Endothelial cell of umbilical vein (primary cell): ENCODE measurements around the gene TBC1D5. TPM values are rescaled to one million over a fixed set of nuclear protein-coding genes. Genes with fewer than 3 reads are reported as not detected.

Experiments used
- BruUV-seq: library from RNA; stranded (reverse); fragments of 400-500 nt; replicated peaks from 2 replicates; lab custom pipeline; 2021; lab: Mats Ljungman, UMichigan
- CTCF ChIA-PET: fragments of 300-600, 350-600 bp; sonication (Branson Sonifier 250); formaldehyde crosslinking; loops from one replicate; lab custom pipeline; 2021; ENCODE audit warnings: antibody characterized with exemption, inconsistent platforms; lab: Charles Lee
- POLR2A ChIA-PET: fragments of 300-600, 350-600 bp; sonication (Branson Sonifier 250); formaldehyde crosslinking; loops from one replicate; lab custom pipeline; 2021; ENCODE audit warnings: antibody characterized with exemption, inconsistent platforms; lab: Charles Lee
- DNase-seq: peaks from one replicate; pipeline ENCODE4 v3.0.0-alpha.2; 2011; ENCODE audit warnings: low read depth, low spot score
- FAIRE-seq: peaks from 2 replicates; lab custom pipeline; 2011; peaks lifted over from hg19 to GRCh38; lab: Jason Lieb, UNC
- H2AFZ ChIP-seq: 2 replicates; pipeline ENCODE4 v1.6.0; 2012; ENCODE audit warnings: low read depth, low read length, control low read depth, inconsistent platforms
- H3K27ac ChIP-seq: 2 replicates; pipeline ENCODE4 v1.5.1; 2011; ENCODE audit warnings: low read depth, mild to moderate bottlenecking, control low read depth, low read length, moderate library complexity; ENCODE audit not compliant: insufficient read depth
- H3K27me3 ChIP-seq, 2 experiments: 2 replicates each; pipeline versions ENCODE4 v1.6.0 to v1.6.1; 2011; ENCODE audit warnings: low read length in 2 of 2, mixed read lengths in 1 of 2; ENCODE audit not compliant: control insufficient read depth in 2 of 2, insufficient read depth in 2 of 2
- H3K36me3 ChIP-seq, 2 experiments: 2 replicates in 1 of 2; 3 replicates in 1 of 2; pipeline ENCODE4 v1.5.1; 2011; ENCODE audit warnings: low read length in 2 of 2, mild to moderate bottlenecking in 1 of 2, moderate library complexity in 1 of 2; ENCODE audit not compliant: control insufficient read depth in 2 of 2, insufficient read depth in 2 of 2; ENCODE audit errors: extremely low read depth in 1 of 2
- H3K4me1 ChIP-seq: 3 replicates; pipeline ENCODE4 v1.5.1; 2011; ENCODE audit warnings: mild to moderate bottlenecking, low read length; ENCODE audit not compliant: control insufficient read depth, insufficient read depth; ENCODE audit errors: extremely low read depth
- H3K4me2 ChIP-seq: 2 replicates; pipeline ENCODE4 v1.6.1; 2011; ENCODE audit warnings: low read length, control low read depth, mixed read lengths; ENCODE audit not compliant: insufficient read depth
- H3K4me3 ChIP-seq, 3 experiments: fragments of 200-600 bp in 1 of 3; sonication (generic), shearing (Covaris generic) in 1 of 3; replicated peaks in 1 of 3; 2 replicates each; pipeline ENCODE4 v1.5.1; 2011 to 2016; ENCODE audit warnings: control low read depth in 3 of 3, low read length in 3 of 3, mild to moderate bottlenecking in 2 of 3, inconsistent platforms in 1 of 3, low read depth in 1 of 3, moderate library complexity in 1 of 3; ENCODE audit not compliant: insufficient read depth in 1 of 3
- H3K79me2 ChIP-seq: 2 replicates; pipeline ENCODE4 v1.6.0; 2012; ENCODE audit warnings: low read length, inconsistent platforms; ENCODE audit not compliant: control insufficient read depth, insufficient read depth
- H3K9ac ChIP-seq: replicated peaks from 2 replicates; pipeline ENCODE3; 2011; ENCODE audit warnings: low read length, control low read depth; ENCODE audit not compliant: insufficient read depth; ENCODE audit errors: extremely low read depth
- H3K9me1 ChIP-seq: replicated peaks from 3 replicates; pipeline ENCODE4 v1.6.0; 2011; ENCODE audit warnings: mild to moderate bottlenecking, low read length; ENCODE audit not compliant: control insufficient read depth, insufficient read depth; ENCODE audit errors: extremely low read depth
- H3K9me3 ChIP-seq: replicated peaks from 2 replicates; pipeline ENCODE4 v1.5.1; 2012; ENCODE audit warnings: low read length, inconsistent platforms; ENCODE audit not compliant: control insufficient read depth, insufficient read depth
- H4K20me1 ChIP-seq: replicated peaks from 2 replicates; pipeline ENCODE3; 2011; ENCODE audit warnings: mild to moderate bottlenecking, low read length; ENCODE audit not compliant: control insufficient read depth, insufficient read depth; ENCODE audit errors: extremely low read depth
- FOS ChIP-seq: IDR thresholded peaks from 2 replicates; pipeline ENCODE4 v1.6.1; 2011; ENCODE audit warnings: mild to moderate bottlenecking, low read length, moderate library complexity, borderline replicate concordance; ENCODE audit not compliant: insufficient read depth
- GATA2 ChIP-seq: IDR thresholded peaks from 2 replicates; pipeline ENCODE4 v1.7.0; 2011; ENCODE audit warnings: low read depth, mild to moderate bottlenecking, moderate library complexity, mixed read lengths, low read length; ENCODE audit not compliant: insufficient read length, insufficient read depth
- JUN ChIP-seq: IDR thresholded peaks from 2 replicates; pipeline ENCODE4 v1.6.1; 2011; ENCODE audit warnings: borderline replicate concordance, low read depth; ENCODE audit not compliant: insufficient read length, insufficient read depth
- MYC ChIP-seq: IDR thresholded peaks from one replicate; pipeline ENCODE4 v1.6.1; 2011; ENCODE audit warnings: mild to moderate bottlenecking, low read depth, low read length
- POLR2A ChIP-seq: IDR thresholded peaks from 2 replicates; pipeline ENCODE4 v1.6.1; 2012; ENCODE audit warnings: low read depth, mild to moderate bottlenecking, control low read depth, low read length
- POLR2AphosphoS5 ChIP-seq: IDR thresholded peaks from 2 replicates; pipeline ENCODE4 v1.6.1; 2012; ENCODE audit warnings: low read depth, mild to moderate bottlenecking, control low read depth, low read length, moderate library complexity; ENCODE audit not compliant: insufficient read depth
- dilution Hi-C: fragments of 300-500 bp; cut with MboI; formaldehyde crosslinking; loops from one replicate; pipeline ENCODE4 v1.15.0; 2019; ENCODE audit warnings: low sequenced_read_pairs; ENCODE audit not compliant: extremely low pct_ligation_motif_present
- intact Hi-C: fragments of 100-400 bp; cut with micrococcal nuclease; formaldehyde crosslinking; loops from one replicate; pipeline ENCODE4 v1.10.0; 2022
- polyA plus RNA-seq, 4 experiments: library from polyadenylated mRNA; depleted of rRNA in 3 of 4; stranded (reverse) in 3 of 4; unstranded in 1 of 4; fragments of >200 nt; gene quantifications; 2 replicates each; pipeline versions ENCODE4 v1.2.1 to v1.2.3, GENCODE V29; 2011 to 2012; ENCODE audit warnings: missing spikeins in 1 of 4
- total RNA-seq: library from RNA; stranded (reverse); gene quantifications from 2 replicates; pipeline ENCODE4 v1.2.3, GENCODE V29; 2021

The TBC1D5 gene
- total and polyA plus RNA-seq, 2 donors (not counting 3 experiments of a cell fraction or from before 2014, with no cell fraction given): 17.5 to 44.7 TPM

DNA sequence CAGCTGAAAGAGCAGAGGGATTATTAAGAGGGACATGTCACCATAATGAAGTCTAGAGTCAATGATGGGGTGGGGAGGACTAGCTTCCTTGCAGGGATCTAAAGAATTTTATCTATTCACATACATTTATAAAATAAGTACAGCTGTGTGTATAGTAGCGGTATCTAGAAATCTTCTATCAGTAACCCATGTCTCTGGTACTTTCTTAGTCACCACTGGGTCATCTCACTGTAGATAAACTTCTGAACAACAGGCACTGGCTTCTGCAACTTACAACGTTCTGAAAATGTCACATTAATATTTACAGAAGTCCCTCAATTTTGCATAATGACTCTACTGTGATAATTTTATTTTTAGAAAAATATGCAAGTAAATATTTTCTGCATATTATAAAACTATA lies 401.7 kb downstream of the TBC1D5 start:
- intact Hi-C loops: no loop called here
- no TSS peak for BruUV-seq
- Histone ChIP-seq H3K9ac (no peak overlapping the region), H3K27ac (no peak overlapping the region), H3K4me3 (no peak overlapping the region), H2AFZ (no peak overlapping the region), H3K4me1 (no peaks in the 10 kb centered on the region), H3K4me2 (no peak overlapping the region), H3K9me3 (no peaks in the 10 kb centered on the region), H3K9me1 (no peaks in the 10 kb centered on the region), H3K79me2 (no peaks in the 10 kb centered on the region), H3K27me3 (no peaks in the 10 kb centered on the region), H4K20me1 (no peaks in the 10 kb centered on the region), H3K36me3 (no peaks in the 10 kb centered on the region)
- POLR2A ChIA-PET: no interaction called here
- FAIRE-seq: no peak
- no peak for DNase-seq
- TF ChIP-seq POLR2AphosphoS5: no peak
- TF ChIP-seq JUN: no peak
- no peak for TF ChIP-seq FOS
- no peak for TF ChIP-seq MYC
- no peak for TF ChIP-seq GATA2
- dilution Hi-C loops: no loop called here
- CTCF ChIA-PET: no interaction called here

- Histone ChIP-seq H2AFZ (no peak overlapping the region), H3K36me3 (no peaks in the 10 kb centered on the region), H3K79me2 (no peaks in the 10 kb centered on the region), H3K4me1 (no peaks in the 10 kb centered on the region), H4K20me1 (no peaks in the 10 kb centered on the region), H3K4me2 (no peak overlapping the region), H3K9ac (no peak overlapping the region), H3K27me3 (no peaks in the 10 kb centered on the region), H3K4me3 (no peak overlapping the region), H3K9me3 (no peaks in the 10 kb centered on the region), H3K27ac (no peak overlapping the region), H3K9me1 (no peaks in the 10 kb centered on the region)
- intact Hi-C loops (no loop called here), dilution Hi-C loops (no loop called here)
- BruUV-seq: no TSS peak
- ChIA-PET CTCF (no interaction called here), POLR2A (no interaction called here)
- TF ChIP-seq JUN (no peak), MYC (no peak), POLR2A (no peak), POLR2AphosphoS5 (no peak)
- DNase-seq (no peak), FAIRE-seq (no peak)
Measured at GRCh38 chr3:17340261-17340660, 402.2 kb downstream of the TBC1D5 start.
